Endometrium (tissue), 2 donors: ENCODE data around the gene NFE2L3.

Experiments used
- FAIRE-seq: peaks from 2 replicates; lab custom pipeline; 2012; peaks lifted over from hg19 to GRCh38; lab: Jason Lieb, UNC
- donor health status: control.
- donor health status: control.

NFE2L3 gene, protein sequence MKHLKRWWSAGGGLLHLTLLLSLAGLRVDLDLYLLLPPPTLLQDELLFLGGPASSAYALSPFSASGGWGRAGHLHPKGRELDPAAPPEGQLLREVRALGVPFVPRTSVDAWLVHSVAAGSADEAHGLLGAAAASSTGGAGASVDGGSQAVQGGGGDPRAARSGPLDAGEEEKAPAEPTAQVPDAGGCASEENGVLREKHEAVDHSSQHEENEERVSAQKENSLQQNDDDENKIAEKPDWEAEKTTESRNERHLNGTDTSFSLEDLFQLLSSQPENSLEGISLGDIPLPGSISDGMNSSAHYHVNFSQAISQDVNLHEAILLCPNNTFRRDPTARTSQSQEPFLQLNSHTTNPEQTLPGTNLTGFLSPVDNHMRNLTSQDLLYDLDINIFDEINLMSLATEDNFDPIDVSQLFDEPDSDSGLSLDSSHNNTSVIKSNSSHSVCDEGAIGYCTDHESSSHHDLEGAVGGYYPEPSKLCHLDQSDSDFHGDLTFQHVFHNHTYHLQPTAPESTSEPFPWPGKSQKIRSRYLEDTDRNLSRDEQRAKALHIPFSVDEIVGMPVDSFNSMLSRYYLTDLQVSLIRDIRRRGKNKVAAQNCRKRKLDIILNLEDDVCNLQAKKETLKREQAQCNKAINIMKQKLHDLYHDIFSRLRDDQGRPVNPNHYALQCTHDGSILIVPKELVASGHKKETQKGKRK

DNA sequence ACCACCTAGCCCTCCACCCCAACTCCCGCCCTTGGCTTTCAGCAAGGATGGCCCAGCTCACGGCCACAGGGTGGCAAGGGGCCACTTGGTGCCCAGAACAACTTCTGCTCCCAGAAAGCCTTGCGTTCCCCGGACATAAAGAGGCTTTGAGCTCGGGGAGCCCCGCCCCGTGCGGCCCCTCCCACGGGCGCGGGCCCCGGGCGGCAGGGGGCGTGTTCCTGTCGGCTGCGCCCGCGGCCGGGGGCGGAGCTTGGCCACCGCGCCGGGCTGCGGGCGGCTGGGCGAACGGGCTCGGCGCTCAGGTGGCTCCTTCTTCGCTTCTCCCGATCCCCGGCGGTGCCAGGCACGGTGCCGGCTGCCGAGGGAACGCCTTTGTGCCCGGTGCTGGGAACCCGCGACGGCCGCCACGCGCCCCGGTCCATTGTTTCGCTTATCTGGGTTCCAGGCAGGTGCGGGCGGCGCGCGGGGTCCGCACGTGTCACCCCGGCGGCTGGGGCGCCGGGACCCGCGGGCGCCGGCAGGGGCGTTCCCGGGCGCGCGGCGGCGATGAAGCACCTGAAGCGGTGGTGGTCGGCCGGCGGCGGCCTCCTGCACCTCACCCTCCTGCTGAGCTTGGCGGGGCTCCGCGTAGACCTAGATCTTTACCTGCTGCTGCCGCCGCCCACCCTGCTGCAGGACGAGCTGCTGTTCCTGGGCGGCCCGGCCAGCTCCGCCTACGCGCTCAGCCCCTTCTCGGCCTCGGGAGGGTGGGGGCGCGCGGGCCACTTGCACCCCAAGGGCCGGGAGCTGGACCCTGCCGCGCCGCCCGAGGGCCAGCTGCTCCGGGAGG, at the start of gene NFE2L3:
Gene NFE2L3 (plus strand): TSS at position 246 of the 829 bp plus-strand sequence. CDS start 301 bp downstream, at position 547.
- no peak for FAIRE-seq

DNA sequence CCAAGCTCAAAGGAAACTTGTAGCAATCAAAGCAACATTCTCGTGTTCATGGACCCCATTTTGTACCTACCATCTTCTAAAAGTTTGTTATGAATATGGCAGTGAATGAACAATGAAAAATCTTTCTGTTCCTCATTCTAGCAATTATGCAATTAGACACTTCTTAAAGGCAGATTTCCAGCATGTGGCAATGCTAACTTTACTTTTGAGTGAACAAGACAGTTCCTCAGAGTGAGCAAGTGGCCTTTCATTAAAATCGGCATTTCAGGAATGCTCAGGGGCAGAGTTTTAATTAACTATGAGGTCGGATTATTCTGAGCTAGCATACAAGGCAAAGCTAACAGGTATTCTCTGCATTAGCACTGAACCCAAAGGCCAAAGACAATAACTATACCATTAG, 48.4 kb upstream of the NFE2L3 start:
- FAIRE-seq, result no peak

DNA sequence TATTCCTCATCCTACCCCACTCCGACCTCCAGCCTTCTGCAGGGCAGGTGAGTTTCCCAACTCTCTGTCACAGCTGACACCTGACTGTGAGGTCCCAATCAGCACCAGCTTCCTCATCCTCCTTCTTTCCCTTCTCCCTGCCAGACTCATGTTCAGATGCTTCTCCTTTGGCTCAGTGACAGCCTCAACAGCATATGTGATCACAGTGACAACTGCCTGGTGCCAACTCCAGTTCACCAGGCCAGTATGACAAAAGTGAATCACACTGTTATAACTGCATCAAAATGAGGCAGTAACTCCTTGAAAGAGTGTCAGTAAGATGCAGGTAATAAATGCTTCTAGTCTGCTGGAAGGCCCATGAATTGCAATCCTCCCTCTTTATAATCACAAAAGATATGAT, 46.8 kb upstream of the NFE2L3 start:
- no peak for FAIRE-seq

GRCh38 chr7:26105931-26106330, 46.1 kb upstream of the NFE2L3 start:
- FAIRE-seq, result no peak

DNA sequence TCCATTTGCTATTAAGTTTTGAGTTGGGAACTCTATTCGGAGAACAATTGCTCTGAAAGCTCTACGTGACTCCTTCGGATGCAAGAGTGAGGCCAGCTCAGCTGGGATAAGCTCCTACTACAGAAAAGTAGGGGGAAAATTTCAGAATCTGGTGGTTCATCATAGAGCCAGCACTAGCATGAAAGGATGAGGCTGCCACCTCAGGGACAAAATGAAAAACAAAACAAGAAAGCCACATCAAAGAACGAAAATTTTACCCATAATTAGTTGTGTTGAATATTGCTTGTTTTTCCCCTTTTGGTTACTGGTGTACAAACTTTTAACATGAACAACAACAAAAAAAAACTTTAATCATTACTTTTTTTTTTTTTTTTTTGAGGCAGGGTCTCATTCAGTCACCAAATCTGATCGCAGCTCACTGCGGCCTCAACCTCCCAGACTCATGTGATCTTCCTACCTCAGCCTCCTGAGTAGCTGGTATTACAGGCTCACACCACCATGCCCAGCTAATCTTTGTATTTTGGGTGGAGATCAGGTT, 39.7 kb upstream of the NFE2L3 start:
- FAIRE-seq, result no peak

DNA sequence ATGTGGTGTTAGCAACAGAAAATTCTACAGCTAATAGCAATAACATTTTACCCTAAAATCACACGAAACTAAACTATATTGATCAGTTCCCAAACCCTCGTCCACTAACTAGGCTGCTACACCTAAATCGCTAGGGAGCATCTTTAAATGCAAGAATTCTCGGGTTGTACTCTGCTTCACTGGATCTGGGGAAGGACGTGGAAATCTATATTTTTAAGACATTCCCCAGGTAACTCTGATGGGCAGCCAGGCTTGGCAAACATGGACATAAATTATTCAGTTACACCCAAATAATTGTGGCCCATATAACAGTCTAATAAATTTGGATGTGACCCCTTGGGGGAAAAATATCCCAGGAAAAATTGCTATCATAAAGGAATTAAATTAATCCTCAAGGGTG, 36.3 kb upstream of the NFE2L3 start:
- FAIRE-seq, result no peak

DNA sequence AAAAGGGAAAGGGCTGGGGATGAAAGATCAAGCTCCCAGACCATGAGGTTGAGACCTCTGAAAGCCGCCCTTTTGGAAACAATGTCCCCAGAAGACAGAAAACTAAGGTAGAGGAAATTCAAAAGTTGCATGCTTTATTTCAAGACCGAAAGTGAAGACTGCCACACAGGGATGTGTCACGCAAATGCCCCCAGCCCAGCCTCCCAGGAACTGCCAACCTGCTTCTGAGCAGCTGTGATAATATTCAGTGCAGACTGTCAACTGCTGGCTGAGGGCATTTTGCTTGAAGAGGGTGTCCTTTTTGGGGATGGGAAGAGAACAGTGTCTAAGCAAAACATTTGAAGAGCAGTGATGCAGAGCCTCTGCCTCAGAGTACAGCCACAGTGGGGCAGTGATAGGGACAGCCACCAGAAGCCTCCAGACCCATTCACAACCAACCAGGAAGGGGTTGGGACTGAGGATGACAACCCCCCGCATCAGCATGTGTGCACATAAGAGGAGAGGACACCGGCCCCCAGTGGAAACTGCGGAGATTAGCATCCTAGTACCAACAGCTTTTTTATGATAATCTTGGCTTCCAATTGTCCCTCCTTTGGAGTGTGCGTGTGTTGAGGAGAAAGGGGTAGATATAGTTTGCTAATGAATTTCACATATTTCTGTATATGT, 34.7 kb upstream of the NFE2L3 start:
- no peak for FAIRE-seq

DNA sequence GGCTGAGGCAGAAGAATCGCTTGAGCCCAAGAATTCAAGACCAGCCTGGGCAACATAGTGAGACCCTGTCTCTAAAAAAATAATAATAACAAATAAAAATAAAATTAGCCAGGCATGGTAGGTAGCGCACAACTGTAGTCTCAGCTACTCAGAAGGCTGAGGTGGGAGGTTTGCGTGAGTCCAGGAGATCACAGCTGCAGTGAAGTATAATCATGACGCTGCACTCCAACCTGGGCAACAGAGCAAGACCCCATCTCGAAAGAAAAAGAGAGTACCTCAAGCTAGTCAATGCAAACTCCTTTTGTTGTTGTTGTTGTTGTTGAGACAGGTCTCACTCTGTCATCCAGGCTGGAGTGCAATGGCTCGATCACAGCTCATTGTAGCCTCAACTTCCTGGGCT, 34.0 kb upstream of the NFE2L3 start:
- no peak for FAIRE-seq

GRCh38 chr7:26122745-26123144, 29.3 kb upstream of the NFE2L3 start:
- FAIRE-seq, result no peak

DNA sequence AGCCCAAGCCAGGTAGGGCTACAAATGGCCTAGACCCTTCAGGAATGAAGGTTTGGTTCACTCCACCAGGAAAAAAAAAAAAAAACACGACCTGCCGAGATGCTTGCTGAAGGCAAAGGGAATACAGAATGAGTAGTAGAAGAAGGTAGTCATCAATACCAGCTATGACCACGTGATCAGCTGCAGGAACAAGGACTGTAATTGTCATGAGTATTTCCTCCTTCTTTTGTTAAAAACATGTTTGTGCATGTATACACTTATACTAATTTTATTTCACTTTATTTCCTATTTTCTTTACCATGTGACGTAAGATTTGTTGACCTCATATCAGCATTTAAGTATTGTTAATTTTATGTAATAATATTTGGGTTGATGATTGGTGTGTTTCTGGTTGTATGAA, 27.2 kb upstream of the NFE2L3 start:
- FAIRE-seq, result peak; percentile 31

GRCh38 chr7:26127411-26127810, 24.6 kb upstream of the NFE2L3 start:
- FAIRE-seq, result no peak

GRCh38 chr7:26131056-26131589, 20.9 kb upstream of the NFE2L3 start:
- FAIRE-seq, result no peak

- FAIRE-seq, result no peak
Observed at GRCh38 chr7:26135076-26135475, 16.9 kb upstream of the NFE2L3 start.

- FAIRE-seq, result no peak
Observed at GRCh38 chr7:26135551-26135950, 16.4 kb upstream of the NFE2L3 start.

GRCh38 chr7:26136831-26137230, 15.2 kb upstream of the NFE2L3 start:
- FAIRE-seq, result no peak

GRCh38 chr7:26140380-26140779, 11.6 kb upstream of the NFE2L3 start:
- FAIRE-seq, result no peak

DNA sequence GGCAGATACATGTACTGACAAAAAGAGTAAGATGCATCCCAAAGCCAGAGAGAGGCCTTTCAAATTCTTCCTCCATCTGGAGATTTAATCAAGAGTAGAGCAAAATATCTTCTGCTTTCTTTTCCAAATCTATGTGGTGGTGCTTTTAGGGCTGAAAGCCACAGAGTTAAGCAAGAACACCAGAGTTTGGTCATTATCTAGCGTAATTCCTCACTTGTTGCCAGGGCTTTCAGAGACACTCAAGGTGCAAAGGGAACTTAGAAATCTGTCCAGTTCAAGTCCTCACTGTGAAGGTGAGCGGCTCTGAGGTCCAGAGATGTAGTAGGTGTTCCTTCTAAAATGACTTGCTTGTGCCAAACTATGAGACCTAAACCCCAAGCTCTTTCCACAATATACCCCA, 10.9 kb upstream of the NFE2L3 start:
- FAIRE-seq, result no peak

DNA sequence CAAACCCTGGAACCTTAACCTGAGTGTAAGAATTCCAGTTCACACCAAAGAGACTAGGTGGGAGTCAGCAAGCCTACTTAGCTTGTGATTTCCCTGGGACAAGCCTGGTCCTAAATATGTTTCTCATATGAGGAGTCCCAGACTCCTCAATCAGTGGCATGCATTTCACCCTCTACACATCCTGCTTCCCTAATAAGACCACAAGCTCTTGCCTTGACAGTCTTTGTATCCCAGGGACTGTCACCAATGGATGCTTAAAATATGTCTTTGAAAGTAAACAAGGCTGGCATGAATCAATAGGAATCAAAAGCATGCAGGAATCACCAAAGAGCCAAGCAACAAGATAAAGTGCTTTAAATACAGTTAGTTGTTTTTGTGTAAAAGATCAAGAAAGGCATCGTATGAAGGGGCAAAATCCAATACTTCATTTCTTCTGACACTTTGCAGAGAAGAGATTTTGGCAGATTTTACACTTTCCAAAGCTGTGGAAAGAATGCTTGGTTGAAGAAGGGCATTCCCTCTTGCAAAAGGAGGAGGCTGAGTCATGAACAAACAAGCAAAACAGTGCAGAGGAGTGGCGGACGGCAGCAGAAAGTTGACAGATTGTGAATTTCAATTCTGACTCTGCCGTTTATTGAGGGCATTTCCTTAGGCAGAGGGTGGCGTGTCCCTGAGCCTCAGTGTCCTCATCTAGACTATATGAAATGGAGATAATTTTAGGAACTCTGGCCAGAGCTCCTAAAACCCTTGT, 8.5 kb upstream of the NFE2L3 start:
- FAIRE-seq, result no peak

DNA sequence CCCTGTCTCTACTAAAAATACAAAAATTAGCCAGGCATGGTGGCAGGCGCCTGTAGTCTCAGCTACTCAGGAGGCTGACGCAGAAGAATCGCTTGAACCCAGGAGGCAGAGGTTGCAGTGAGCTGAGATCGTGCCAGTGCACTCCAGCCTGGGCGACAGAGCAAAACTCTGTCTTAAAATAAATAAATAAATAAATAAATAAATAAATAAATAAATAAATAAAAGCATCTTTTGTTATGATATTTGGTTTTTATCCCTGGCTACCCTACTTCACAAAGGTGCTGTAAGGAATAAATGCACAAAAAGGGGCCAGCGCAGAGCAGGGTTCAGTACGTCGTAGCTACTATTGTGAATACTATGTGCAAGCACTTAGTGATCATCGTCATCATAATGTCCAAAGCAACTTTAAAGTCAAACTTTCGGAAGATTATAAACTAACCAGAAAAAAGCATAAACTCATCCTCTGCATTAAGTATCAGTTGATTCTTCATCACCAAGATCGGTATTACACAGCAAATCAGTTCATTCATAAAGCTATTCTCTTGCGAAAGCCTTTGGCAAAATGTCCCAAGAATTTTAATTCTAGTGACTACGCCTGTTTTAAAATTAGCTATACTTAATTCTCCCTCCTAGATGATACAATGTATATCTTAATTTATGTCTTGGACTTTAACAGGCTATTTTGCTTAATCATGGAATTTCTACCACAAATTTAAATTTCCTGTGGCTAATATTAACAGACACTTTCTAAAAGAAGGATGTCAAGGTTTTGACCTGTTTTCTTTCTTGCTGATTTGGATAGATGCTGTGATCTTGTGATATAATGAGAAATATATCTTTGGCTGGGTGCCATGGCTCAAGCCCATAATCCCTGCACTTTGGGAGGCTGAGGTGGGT, 7.6 kb upstream of the NFE2L3 start:
- no peak for FAIRE-seq

DNA sequence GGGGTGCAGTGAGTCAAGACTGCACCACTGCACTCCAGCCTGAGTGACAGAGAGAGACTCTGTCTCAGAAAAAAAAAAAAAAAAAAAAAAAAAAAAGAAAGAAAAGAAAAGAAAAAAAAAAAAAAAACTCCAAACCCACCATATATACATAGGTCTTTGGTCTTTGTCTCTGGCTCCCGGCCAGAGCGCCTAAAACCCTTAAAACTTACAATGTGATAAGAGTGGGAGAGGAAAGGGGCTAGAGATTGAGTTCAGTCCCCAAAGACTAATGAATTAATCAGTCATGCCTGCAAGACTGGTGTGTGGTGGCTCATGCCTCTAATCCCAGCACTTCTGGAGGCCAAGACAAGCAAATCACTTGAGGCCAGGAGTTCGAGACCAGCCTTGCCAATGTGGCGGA, 6.8 kb upstream of the NFE2L3 start:
- FAIRE-seq, result no peak
